HG03354 (cell line): ENCODE data around the gene PDE11A.

Experiments used
- ATAC-seq: cut with Tn5 transposase; IDR thresholded peaks from one replicate; pipeline ENCODE4 v1.9.1; 2021; ENCODE audit warnings: mild to moderate bottlenecking; ENCODE audit not compliant: unreplicated experiment, poor library complexity, severe bottlenecking

PDE11A gene

GRCh38 chr2:177598326-177599138 is 474.0 kb downstream of the PDE11A start:
- ATAC-seq = no peak

- no peak for ATAC-seq
Observed at GRCh38 chr2:177597759-177598158, 474.8 kb downstream of the PDE11A start.

- no peak for ATAC-seq
Observed at GRCh38 chr2:177596866-177597265, 475.7 kb downstream of the PDE11A start.

GRCh38 chr2:177595126-177595845 is 477.3 kb downstream of the PDE11A start:
- ATAC-seq = no peak

GRCh38 chr2:177593402-177593801 is 479.2 kb downstream of the PDE11A start:
- ATAC-seq = no peak

GRCh38 chr2:177592945-177593344 is 479.6 kb downstream of the PDE11A start:
- no peak for ATAC-seq

GRCh38 chr2:177592397-177592796 is 480.2 kb downstream of the PDE11A start:
- ATAC-seq = no peak

GRCh38 chr2:177589186-177589585 is 483.4 kb downstream of the PDE11A start:
- ATAC-seq = no peak

- no peak for ATAC-seq
Observed at GRCh38 chr2:177588671-177589070, 483.9 kb downstream of the PDE11A start.

- no peak for ATAC-seq
Observed at GRCh38 chr2:177587371-177587770, 485.2 kb downstream of the PDE11A start.

- no peak for ATAC-seq
Observed at GRCh38 chr2:177586154-177586553, 486.4 kb downstream of the PDE11A start.

- ATAC-seq = no peak
Observed at GRCh38 chr2:177585234-177585863, 487.2 kb downstream of the PDE11A start.

- ATAC-seq = no peak
Observed at GRCh38 chr2:177584030-177584692, 488.4 kb downstream of the PDE11A start.

- ATAC-seq = no peak
Observed at GRCh38 chr2:177582000-177582399, 490.6 kb downstream of the PDE11A start.

- ATAC-seq = no peak
Observed at GRCh38 chr2:177579486-177580036, 493.0 kb downstream of the PDE11A start.

- no peak for ATAC-seq
Observed at GRCh38 chr2:177578454-177578853, 494.1 kb downstream of the PDE11A start.

GRCh38 chr2:177577075-177577474 is 495.5 kb downstream of the PDE11A start:
- ATAC-seq = no peak

- no peak for ATAC-seq
Observed at GRCh38 chr2:177575358-177575757, 497.2 kb downstream of the PDE11A start.

GRCh38 chr2:177574356-177574755 is 498.2 kb downstream of the PDE11A start:
- ATAC-seq = no peak
